Mucosa of descending colon (tissue), 3 donors: ENCODE data around the gene TRIM17. TPM values are rescaled to one million over a fixed set of nuclear protein-coding genes. Genes with fewer than 3 reads are reported as not detected.

Experiments
- ATAC-seq: fragments of 200-7000 bp; cut with Tn5 transposase; one replicate; pipeline ENCODE4 v1.9.1; 2020; ENCODE audit warnings: mild to moderate bottlenecking, moderate library complexity
- DNase-seq, 3 donors: peaks; one replicate each; pipeline ENCODE4 v3.0.0-alpha.2; 2020
- H3K36me3 ChIP-seq: fragments of 200-600 bp; one replicate; pipeline ENCODE4 v1.8.0; 2021; ENCODE audit warnings: low read depth, mild to moderate bottlenecking
- H3K4me1 ChIP-seq: fragments of 200-600 bp; one replicate; pipeline ENCODE4 v1.8.0; 2021; ENCODE audit warnings: low read depth, mild to moderate bottlenecking
- H3K4me3 ChIP-seq: fragments of 200-600 bp; one replicate; pipeline ENCODE4 v1.8.0; 2021; ENCODE audit warnings: mild to moderate bottlenecking
- H3K9me3 ChIP-seq: fragments of 200-600 bp; one replicate; pipeline ENCODE4 v1.8.0; 2021; ENCODE audit warnings: mild to moderate bottlenecking
- intact Hi-C, 2 donors: fragments of 100-400 bp; cut with DNase I in 1 of 2; cut with micrococcal nuclease in 1 of 2; formaldehyde crosslinking; loops; one replicate each; pipeline versions ENCODE4 v1.11.0 to v1.11.1; 2022; cut with DNase I, micrococcal nuclease
- total RNA-seq, 3 donors: library from RNA; stranded (reverse); fragmentation: NEBNext Ultra II Directional in 2 of 3; extraction: Animal tissue kit (Norgen Biotek cat#: 25700) in 2 of 3; gene quantifications; one replicate each; pipeline versions ENCODE4 v1.2.1 to v1.2.4, GENCODE V29; 2021 to 2023
- TF ChIP-seq, protein P1 (sequence below): fragments of 200-600 bp; IDR thresholded peaks from one replicate; pipeline ENCODE4 v1.8.0; 2022; ENCODE audit warnings: antibody characterized with exemption, mild to moderate bottlenecking
- donor health status: DM: no; HTN: no; CAD: no; lungs with moderate emphysema.
- donor health status: DM: no; HTN: no; CAD: no.
- donor health status: DM: no; HTN: yes; CAD: no.

TRIM17 gene
- total RNA-seq, 3 donors from 2014 or later: 0.39 to 0.76 TPM; not detected in 1

DNA sequence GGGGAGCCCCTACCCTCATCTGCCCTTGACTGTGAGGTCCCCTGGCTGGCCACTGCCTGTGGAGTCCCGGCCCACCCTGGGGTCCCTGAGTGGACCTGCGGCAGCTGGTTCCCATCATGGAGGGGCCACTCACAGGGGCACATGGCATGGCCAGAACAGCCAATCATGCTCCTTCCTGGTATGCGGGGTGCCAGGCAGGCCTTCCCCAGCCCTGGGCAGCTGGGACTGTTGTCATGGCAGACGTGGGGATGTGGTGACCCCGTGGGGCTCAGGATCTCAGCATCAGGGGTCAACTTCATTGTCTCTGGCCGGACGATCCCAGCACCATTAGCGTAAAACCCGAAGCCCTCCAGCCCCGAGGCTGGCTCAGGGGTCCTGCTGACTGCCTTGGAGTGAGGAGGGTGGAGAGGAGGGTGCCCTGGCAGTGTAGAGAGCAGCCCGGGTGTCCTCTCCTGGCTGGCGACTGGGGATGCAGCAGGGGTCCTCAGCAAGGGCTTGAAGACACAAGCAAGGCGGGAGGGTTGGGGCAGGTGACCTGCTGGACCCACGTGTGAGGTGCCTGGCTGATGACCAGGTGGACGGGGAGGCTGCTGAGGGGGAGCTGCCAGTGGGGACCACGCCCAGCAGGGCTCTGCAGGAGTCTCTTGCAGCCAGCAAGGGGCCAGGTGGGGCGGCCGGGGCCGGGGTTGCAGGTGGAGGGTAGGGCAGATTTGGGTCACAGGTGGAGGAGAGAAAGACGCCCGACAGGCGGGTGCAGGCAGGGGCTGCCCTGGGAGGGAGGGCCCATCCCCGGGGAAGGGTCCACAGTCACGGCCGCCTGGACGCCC, 55.1 kb downstream of the TRIM17 start:
- Histone ChIP-seq H3K4me1 (no peaks in the 10 kb centered on the region), H3K9me3 (no peaks in the 10 kb centered on the region), H3K4me3 (no peak overlapping the region), H3K36me3 (no peaks in the 10 kb centered on the region)
- no peak for ATAC-seq
- TF ChIP-seq, protein P1, sequence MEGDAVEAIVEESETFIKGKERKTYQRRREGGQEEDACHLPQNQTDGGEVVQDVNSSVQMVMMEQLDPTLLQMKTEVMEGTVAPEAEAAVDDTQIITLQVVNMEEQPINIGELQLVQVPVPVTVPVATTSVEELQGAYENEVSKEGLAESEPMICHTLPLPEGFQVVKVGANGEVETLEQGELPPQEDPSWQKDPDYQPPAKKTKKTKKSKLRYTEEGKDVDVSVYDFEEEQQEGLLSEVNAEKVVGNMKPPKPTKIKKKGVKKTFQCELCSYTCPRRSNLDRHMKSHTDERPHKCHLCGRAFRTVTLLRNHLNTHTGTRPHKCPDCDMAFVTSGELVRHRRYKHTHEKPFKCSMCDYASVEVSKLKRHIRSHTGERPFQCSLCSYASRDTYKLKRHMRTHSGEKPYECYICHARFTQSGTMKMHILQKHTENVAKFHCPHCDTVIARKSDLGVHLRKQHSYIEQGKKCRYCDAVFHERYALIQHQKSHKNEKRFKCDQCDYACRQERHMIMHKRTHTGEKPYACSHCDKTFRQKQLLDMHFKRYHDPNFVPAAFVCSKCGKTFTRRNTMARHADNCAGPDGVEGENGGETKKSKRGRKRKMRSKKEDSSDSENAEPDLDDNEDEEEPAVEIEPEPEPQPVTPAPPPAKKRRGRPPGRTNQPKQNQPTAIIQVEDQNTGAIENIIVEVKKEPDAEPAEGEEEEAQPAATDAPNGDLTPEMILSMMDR: no peak
- DNase-seq: peak in 1 of 3 donors; percentile 23
- intact Hi-C loops: no loop called here

DNA sequence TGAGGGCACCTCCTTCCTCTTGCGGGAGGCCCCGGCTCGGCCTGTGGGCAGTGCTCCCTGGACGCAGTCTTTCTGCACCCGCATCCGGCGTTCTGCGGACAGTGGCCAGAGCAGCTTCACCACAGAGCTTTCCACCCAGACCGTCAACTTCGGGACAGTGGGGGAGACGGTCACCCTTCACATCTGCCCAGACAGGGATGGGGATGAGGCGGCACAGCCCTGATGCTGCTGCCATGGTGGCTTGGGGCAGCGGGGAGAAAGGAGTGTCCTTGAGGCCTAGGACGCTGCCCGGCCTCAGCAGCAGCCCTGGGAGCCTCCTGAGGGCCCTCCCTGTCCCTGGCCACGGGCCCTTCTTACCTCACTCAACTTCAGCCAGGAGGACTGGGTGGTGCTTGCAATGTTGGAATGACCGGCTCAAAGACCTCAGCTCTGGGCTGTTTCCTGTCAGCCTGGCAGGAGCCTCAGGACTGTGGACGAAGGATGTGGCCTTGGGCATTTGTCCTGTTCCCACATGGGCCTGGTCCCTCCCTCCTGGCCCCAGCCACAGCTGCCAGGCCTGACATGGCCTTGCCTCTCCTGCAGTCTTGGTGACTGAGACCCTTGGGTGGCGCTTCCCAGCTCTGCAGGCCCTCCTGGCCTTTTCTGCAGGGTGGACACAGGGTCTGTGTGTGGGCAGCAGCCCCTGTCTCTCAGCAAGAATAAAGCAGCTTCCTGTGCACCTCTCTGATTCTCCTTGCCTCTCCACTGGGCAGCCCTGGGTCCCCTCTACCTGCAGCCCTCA, 55.9 kb downstream of the TRIM17 start:
- Histone ChIP-seq H3K36me3 (no peaks in the 10 kb centered on the region), H3K9me3 (no peaks in the 10 kb centered on the region), H3K4me1 (no peaks in the 10 kb centered on the region), H3K4me3 (no peak overlapping the region)
- ATAC-seq: no peak
- peak in 1 of 3 donors; percentile 44 for DNase-seq
- intact Hi-C loops: no loop called here
- TF ChIP-seq, protein P1: no peak

DNA sequence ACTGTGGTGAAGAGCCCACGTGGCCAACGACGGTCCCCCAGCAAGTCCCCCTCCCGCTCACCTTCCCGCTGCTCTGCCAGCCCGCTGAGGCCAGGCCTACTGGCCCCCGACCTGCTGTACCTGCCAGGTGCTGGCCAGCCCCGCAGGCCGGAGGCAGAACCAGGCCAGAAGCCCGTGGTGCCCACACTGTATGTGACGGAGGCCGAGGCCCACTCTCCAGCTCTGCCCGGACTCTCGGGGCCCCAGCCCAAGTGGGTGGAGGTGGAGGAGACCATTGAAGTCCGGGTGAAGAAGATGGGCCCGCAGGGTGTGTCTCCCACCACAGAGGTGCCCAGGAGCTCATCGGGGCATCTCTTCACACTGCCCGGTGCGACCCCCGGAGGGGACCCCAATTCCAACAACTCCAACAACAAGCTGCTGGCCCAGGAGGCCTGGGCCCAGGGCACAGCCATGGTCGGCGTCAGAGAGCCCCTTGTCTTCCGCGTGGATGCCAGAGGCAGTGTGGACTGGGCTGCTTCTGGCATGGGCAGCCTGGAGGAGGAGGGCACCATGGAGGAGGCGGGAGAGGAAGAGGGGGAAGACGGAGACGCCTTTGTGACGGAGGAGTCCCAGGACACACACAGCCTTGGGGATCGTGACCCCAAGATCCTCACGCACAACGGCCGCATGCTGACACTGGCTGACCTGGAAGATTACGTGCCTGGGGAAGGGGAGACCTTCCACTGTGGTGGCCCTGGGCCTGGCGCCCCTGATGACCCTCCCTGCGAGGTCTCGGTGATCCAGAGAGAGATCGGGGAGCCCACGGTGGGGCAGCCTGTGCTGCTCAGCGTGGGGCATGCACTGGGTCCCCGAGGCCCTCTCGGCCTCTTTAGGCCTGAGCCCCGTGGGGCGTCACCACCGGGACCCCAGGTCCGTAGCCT, 56.8 kb downstream of the TRIM17 start:
- DNase-seq (peak in 1 of 3 donors; percentile 39), ATAC-seq (no peak)
- intact Hi-C loops: no loop called here
- H3K4me1 ChIP-seq: no peaks in the 10 kb centered on the region
- H3K9me3 ChIP-seq: no peaks in the 10 kb centered on the region
- TF ChIP-seq, protein P1: no peak
- no peaks in the 10 kb centered on the region for H3K36me3 ChIP-seq
- H3K4me3 ChIP-seq: no peak overlapping the region

GRCh38 chr1:228358764-228359612, 57.7 kb downstream of the TRIM17 start:
- TF ChIP-seq, protein P1: no peak
- ATAC-seq (no peak), DNase-seq (peak in 1 of 3 donors; percentile 37)
- Histone ChIP-seq H3K9me3 (no peaks in the 10 kb centered on the region), H3K36me3 (no peaks in the 10 kb centered on the region), H3K4me3 (no peak overlapping the region), H3K4me1 (no peaks in the 10 kb centered on the region)
- intact Hi-C loops: no loop called here
